ENCODE measurements around the gene DLGAP1.

DLGAP1 gene

GRCh38 chr18:4106407-4107033 is 348.6 kb downstream of the DLGAP1 start:
- ATAC-seq (ENCODE audit: low read depth) = peak; percentile 51; the same call in 2 of the 3 replicates
- Histone ChIP-seq H3K27me3 (ENCODE audit: insufficient read depth, poor library complexity, severe bottlenecking) (no peaks in the 10 kb centered on the region), H3K27ac (ENCODE audit: poor library complexity, severe bottlenecking) (no peak overlapping the region), H3K36me3 (ENCODE audit: low read depth) (no peaks in the 10 kb centered on the region), H3K4me3 (ENCODE audit: severe bottlenecking) (no peak overlapping the region), H3K9me3 (ENCODE audit: severe bottlenecking) (peaks cover 2% of the 10 kb centered on the region), H3K4me1 (ENCODE audit: insufficient read depth, poor library complexity, severe bottlenecking) (no peaks in the 10 kb centered on the region)
- TF ChIP-seq, protein P1, sequence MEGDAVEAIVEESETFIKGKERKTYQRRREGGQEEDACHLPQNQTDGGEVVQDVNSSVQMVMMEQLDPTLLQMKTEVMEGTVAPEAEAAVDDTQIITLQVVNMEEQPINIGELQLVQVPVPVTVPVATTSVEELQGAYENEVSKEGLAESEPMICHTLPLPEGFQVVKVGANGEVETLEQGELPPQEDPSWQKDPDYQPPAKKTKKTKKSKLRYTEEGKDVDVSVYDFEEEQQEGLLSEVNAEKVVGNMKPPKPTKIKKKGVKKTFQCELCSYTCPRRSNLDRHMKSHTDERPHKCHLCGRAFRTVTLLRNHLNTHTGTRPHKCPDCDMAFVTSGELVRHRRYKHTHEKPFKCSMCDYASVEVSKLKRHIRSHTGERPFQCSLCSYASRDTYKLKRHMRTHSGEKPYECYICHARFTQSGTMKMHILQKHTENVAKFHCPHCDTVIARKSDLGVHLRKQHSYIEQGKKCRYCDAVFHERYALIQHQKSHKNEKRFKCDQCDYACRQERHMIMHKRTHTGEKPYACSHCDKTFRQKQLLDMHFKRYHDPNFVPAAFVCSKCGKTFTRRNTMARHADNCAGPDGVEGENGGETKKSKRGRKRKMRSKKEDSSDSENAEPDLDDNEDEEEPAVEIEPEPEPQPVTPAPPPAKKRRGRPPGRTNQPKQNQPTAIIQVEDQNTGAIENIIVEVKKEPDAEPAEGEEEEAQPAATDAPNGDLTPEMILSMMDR (IDR thresholded peaks at IDR 0.05; ENCODE audit: poor library complexity, severe bottlenecking) = peak; percentile 84
- DNase-seq (ENCODE audit: low spot score) = no peak

DNA sequence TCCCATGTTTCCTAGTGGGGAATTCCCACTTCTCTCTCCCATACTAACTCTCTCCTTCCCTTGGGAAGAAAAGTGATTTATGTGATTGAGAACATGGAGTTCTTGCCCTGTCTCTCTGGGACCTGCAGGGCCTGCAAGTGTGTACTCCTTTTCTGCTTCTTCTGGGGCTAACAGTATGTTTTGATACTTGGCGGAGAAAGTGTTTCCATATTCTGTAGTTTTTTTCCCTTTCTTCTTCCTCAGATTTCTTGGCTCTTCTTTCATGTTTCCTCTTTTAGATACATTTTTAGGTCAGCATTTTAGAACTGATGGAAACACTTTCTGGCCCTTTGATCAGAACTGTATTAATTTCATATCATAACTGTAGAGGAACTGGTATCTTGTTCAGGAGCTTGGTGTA is 352.2 kb downstream of the DLGAP1 start:
- ATAC-seq (ENCODE audit: low read depth) = no peak
- H3K4me1 ChIP-seq (ENCODE audit: insufficient read depth, poor library complexity, severe bottlenecking) = no peaks in the 10 kb centered on the region
- no peaks in the 10 kb centered on the region for H3K36me3 ChIP-seq (ENCODE audit: low read depth)
- TF ChIP-seq, protein P1 (IDR thresholded peaks at IDR 0.05; ENCODE audit: poor library complexity, severe bottlenecking) = no peak
- no peak overlapping the region for H3K27ac ChIP-seq (ENCODE audit: poor library complexity, severe bottlenecking)
- H3K27me3 ChIP-seq (ENCODE audit: insufficient read depth, poor library complexity, severe bottlenecking) = no peaks in the 10 kb centered on the region
- peaks cover 2% of the 10 kb centered on the region for H3K9me3 ChIP-seq (ENCODE audit: severe bottlenecking)
- no peak overlapping the region for H3K4me3 ChIP-seq (ENCODE audit: severe bottlenecking)
- DNase-seq (ENCODE audit: low spot score) = no peak

DNA sequence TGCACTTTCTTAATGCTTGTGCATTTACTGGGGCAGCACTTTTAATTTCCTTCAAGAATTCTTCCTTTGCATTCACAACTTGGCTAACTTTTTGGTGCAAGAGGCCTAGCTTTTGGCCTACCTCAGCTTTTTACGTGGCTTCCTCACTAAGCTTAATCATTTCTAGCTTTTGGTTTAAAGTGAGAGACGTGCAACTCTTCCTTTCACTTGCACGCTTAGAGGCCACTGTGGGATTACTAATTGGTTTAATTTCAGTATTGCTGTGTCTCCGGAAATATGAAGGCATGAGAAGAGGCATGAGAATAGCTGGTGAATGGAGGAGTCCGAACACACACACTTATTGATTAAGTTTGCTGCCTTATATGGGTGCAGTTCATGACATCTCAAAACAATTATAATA is 354.1 kb downstream of the DLGAP1 start:
- TF ChIP-seq, protein P1 (IDR thresholded peaks at IDR 0.05; ENCODE audit: poor library complexity, severe bottlenecking) = no peak
- H3K9me3 ChIP-seq (ENCODE audit: severe bottlenecking) = no peaks in the 10 kb centered on the region
- H3K4me1 ChIP-seq (ENCODE audit: insufficient read depth, poor library complexity, severe bottlenecking) = peaks cover 9% of the 10 kb centered on the region
- H3K36me3 ChIP-seq (ENCODE audit: low read depth) = no peaks in the 10 kb centered on the region
- no peak for DNase-seq (ENCODE audit: low spot score)
- H3K27ac ChIP-seq (ENCODE audit: poor library complexity, severe bottlenecking) = no peak overlapping the region
- H3K4me3 ChIP-seq (ENCODE audit: severe bottlenecking) = no peak overlapping the region
- no peaks in the 10 kb centered on the region for H3K27me3 ChIP-seq (ENCODE audit: insufficient read depth, poor library complexity, severe bottlenecking)
- no peak for ATAC-seq (ENCODE audit: low read depth)

DNA sequence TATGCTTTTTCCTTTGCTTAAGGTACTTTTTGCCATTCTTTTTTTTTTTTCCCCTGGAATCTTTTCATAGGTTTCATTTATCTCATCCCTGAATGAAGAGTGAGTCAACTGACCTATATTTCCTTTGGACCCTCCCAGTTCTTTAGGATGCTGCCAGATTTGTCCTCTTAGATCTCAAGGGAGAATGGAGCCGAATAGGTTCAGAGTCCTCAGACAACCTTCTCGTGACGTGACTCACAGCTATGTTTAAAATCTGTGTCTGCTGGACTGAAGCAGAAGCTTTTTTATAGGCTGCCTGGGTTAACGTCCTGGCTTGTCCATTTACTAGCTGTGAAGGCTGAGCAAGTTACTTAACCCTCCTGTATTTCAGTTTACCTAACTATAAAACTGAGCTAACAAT is 358.6 kb downstream of the DLGAP1 start:
- Histone ChIP-seq H3K27ac (ENCODE audit: poor library complexity, severe bottlenecking) (peak overlapping the region; percentile 33), H3K36me3 (ENCODE audit: low read depth) (no peaks in the 10 kb centered on the region), H3K27me3 (ENCODE audit: insufficient read depth, poor library complexity, severe bottlenecking) (no peaks in the 10 kb centered on the region), H3K9me3 (ENCODE audit: severe bottlenecking) (no peaks in the 10 kb centered on the region), H3K4me3 (ENCODE audit: severe bottlenecking) (no peak overlapping the region), H3K4me1 (ENCODE audit: insufficient read depth, poor library complexity, severe bottlenecking) (peaks cover 9% of the 10 kb centered on the region)
- DNase-seq (ENCODE audit: low spot score) (no peak), ATAC-seq (ENCODE audit: low read depth) (peak; percentile 97)
- TF ChIP-seq, protein P1 (IDR thresholded peaks at IDR 0.05; ENCODE audit: poor library complexity, severe bottlenecking) = no peak

DNA sequence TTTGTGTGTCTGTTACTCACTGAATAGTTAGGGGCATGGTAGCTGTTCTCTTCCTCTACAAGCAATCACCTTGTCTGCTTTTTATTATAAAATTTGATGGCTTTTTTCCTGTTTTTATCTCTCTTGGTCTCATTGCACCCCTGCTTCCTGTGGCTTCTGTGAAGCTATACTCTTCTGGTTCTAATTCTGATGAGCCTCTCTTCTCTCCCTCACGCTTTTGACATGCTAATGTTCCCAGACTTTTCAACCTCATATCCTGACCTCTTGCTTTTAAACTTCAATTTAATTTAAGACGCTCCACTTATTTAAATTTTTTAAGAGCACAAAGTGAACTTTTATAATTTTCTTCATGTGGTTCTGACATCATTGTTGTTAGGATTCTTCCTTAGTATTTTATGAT is 361.4 kb downstream of the DLGAP1 start:
- TF ChIP-seq, protein P1 (IDR thresholded peaks at IDR 0.05; ENCODE audit: poor library complexity, severe bottlenecking) = no peak
- Histone ChIP-seq H3K36me3 (ENCODE audit: low read depth) (no peaks in the 10 kb centered on the region), H3K4me1 (ENCODE audit: insufficient read depth, poor library complexity, severe bottlenecking) (peaks cover 9% of the 10 kb centered on the region), H3K4me3 (ENCODE audit: severe bottlenecking) (no peak overlapping the region), H3K27me3 (ENCODE audit: insufficient read depth, poor library complexity, severe bottlenecking) (no peaks in the 10 kb centered on the region), H3K27ac (ENCODE audit: poor library complexity, severe bottlenecking) (no peak overlapping the region), H3K9me3 (ENCODE audit: severe bottlenecking) (no peaks in the 10 kb centered on the region)
- no peak for ATAC-seq (ENCODE audit: low read depth)
- DNase-seq (ENCODE audit: low spot score) = no peak

Data from RWPE2 (cell line).